Vagina (tissue), 2 donors: ENCODE data around the gene YIF1A. TPM values are rescaled to one million over a fixed set of nuclear protein-coding genes. Genes with fewer than 3 reads are reported as not detected.

Source experiments
- DNase-seq, 2 donors: peaks; one replicate each; pipeline ENCODE4 v3.0.0-alpha.2; 2017; ENCODE audit errors: extremely low spot score in 2 of 2
- H3K27ac ChIP-seq: fragments of 200-600 bp; sonication (generic); one replicate; pipeline ENCODE4 v1.5.1; 2019
- H3K27me3 ChIP-seq: fragments of 200-600 bp; sonication (generic); one replicate; pipeline ENCODE4 v1.5.1; 2019
- H3K36me3 ChIP-seq, 2 donors: fragments of 200-600 bp; sonication (generic); one replicate each; pipeline ENCODE4 v1.5.1; 2017 to 2019
- H3K4me1 ChIP-seq: fragments of 200-600 bp; sonication (generic); one replicate; pipeline ENCODE4 v1.5.1; 2019
- H3K4me3 ChIP-seq, 2 donors: fragments of 200-600 bp; sonication (generic); 1 replicate in 1 of 2; 2 replicates in 1 of 2; pipeline ENCODE4 v1.5.1; 2016 to 2019
- H3K9me3 ChIP-seq: fragments of 200-600 bp; sonication (generic); one replicate; pipeline ENCODE4 v1.5.1; 2019
- POLR2A ChIP-seq, 2 donors: fragments of 450-650 bp; IDR thresholded peaks; one replicate each; pipeline ENCODE4 v1.6.1; 2017; ENCODE audit warnings: antibody characterized with exemption in 2 of 2, mild to moderate bottlenecking in 2 of 2, moderate library complexity in 2 of 2
- POLR2AphosphoS5 ChIP-seq, 2 donors: sonication (generic); formaldehyde crosslinking; IDR thresholded peaks; one replicate each; pipeline ENCODE4 v1.9.0; 2017; ENCODE audit warnings: antibody characterized with exemption in 2 of 2, mild to moderate bottlenecking in 2 of 2, low read depth in 1 of 2; ENCODE audit not compliant: insufficient read depth in 1 of 2
- intact Hi-C: fragments of 100-400 bp; cut with DNase I; formaldehyde crosslinking; loops from one replicate; pipeline ENCODE4 v1.15.1; 2023
- total RNA-seq: library from RNA; depleted of rRNA; stranded (reverse); fragments of >200 nt; gene quantifications from one replicate; pipeline ENCODE4 v1.2.3, GENCODE V29; 2016
- TF ChIP-seq, protein P1 (sequence below), 3 experiments: fragments of 450-650 bp in 2 of 3; fragments of 200-600 bp in 1 of 3; sonication (generic) in 1 of 3; IDR thresholded peaks; one replicate each; pipeline ENCODE4 v1.5.1; 2017 to 2019; ENCODE audit warnings: antibody characterized with exemption in 3 of 3, mild to moderate bottlenecking in 2 of 3, moderate library complexity in 2 of 3

The YIF1A gene
- total RNA-seq, 1 donor from 2014 or later = 130 TPM

DNA sequence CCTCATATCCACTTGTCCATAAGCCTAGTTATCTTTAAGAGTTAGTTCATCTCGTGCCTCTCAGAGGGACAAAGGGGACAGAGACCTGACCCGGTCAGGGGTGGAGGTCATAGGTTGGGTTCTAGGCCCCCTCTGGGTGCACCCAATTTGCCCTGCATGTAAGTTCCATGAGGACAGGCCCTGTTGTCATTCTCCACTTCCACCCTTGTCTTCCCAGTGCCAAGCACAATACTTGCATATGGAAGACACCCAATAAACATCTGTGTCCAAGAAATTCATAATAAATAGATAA, 1.3 kb upstream of the YIF1A start:
- Histone ChIP-seq H3K27ac (no peak overlapping the region), H3K36me3 (no peaks in the 10 kb centered on the region), H3K9me3 (no peaks in the 10 kb centered on the region), H3K4me3 (no peak overlapping the region), H3K27me3 (peaks cover 5% of the 10 kb centered on the region), H3K4me1 (peaks cover 42% of the 10 kb centered on the region)
- TF ChIP-seq POLR2AphosphoS5 (IDR thresholded peaks at IDR 0.05; ENCODE audit: insufficient read depth in 1 of 2, low read depth in 1 of 2) (no peak), POLR2A (IDR thresholded peaks at IDR 0.05) (no peak)
- TF ChIP-seq, protein P1, sequence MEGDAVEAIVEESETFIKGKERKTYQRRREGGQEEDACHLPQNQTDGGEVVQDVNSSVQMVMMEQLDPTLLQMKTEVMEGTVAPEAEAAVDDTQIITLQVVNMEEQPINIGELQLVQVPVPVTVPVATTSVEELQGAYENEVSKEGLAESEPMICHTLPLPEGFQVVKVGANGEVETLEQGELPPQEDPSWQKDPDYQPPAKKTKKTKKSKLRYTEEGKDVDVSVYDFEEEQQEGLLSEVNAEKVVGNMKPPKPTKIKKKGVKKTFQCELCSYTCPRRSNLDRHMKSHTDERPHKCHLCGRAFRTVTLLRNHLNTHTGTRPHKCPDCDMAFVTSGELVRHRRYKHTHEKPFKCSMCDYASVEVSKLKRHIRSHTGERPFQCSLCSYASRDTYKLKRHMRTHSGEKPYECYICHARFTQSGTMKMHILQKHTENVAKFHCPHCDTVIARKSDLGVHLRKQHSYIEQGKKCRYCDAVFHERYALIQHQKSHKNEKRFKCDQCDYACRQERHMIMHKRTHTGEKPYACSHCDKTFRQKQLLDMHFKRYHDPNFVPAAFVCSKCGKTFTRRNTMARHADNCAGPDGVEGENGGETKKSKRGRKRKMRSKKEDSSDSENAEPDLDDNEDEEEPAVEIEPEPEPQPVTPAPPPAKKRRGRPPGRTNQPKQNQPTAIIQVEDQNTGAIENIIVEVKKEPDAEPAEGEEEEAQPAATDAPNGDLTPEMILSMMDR (IDR thresholded peaks at IDR 0.05) = no peak
- intact Hi-C loops = no loop called here
- no peak for DNase-seq

DNA sequence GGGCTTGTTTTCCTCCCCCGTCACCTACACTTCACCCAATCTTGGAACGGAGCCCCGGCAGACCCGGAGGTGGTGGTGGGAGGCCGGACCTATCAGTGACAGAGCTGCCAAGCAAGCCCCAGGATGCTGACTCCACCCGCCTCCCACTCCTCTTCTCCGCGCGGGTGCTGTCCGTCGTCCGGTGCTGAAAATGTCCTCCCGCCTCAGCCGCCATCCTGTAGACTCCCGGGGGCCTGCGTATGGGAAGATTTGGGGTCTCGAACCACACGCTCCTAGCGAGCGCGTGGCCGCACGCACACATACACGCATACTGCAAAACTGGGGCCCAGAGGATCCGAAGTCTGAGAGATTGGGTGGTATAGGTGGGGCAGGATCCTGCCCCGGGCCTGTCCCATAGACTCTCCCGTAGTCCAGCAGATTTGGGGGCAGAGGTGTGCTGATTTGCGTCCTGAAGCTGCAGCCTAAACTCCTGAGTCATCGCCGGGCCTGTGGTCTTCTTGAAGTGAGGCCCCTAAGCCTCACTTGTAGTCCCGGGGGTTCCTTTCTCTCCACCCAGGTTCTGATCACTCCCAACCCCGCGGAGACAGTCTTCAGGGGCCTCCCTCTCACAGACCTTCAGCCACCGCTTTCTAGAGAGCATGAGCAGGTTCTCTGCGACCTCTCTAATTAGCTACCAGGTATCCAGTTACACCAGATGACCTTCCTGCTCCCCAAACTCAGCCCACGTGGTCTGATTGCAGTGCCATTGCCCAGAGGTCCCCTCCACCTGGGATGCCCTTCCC, 796 bp upstream of the YIF1A start:
- Histone ChIP-seq H3K4me3 (peak overlapping the region; percentile 92 to 98), H3K4me1 (peaks cover 42% of the 10 kb centered on the region), H3K27ac (peak overlapping the region; percentile 59), H3K27me3 (peaks cover 5% of the 10 kb centered on the region), H3K9me3 (no peaks in the 10 kb centered on the region), H3K36me3 (no peaks in the 10 kb centered on the region)
- intact Hi-C loops = loop anchor here (10.0 kb wide), 1 partner anchor 65 kb away; no protein-coding TSS in a partner anchor
- DNase-seq = no peak
- TF ChIP-seq, protein P1 (IDR thresholded peaks at IDR 0.05) = no peak

DNA sequence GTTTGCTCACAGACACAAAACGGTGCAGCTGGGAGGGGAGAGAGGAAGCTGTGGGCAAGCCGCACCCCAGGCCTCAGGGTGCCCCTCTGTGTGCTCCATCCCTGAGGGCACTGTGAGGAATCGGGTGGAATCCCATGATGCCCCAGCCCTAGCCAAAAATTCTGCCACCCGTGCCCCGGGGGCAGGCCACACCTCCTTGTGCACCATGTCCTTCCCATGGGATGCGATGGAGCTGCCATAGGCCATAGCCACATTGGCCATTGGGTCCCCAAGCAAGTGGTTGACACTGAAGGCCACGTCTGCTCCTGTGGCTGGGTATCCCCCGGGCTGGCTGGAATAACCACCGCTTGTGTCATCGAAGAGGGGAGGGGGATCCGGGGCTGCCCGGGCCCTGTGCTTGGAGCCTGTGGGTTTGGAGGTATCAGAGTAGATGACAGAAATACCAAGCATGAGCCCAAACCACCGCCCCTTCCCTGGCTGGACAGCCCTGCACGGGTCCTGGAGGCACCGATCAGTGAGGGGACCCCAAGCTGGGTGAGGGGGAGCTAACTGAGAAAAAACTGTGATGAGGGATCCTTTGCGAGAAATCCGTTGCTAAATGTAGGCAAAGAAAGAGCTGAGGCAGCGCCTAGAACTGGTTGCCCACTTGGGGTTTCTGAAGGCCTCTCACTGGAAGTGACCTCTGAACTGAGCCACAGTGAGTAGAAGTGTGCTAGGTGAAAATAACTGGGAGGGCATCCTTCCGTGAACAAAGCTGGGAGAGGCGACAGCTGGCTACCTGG, 863 bp downstream of the YIF1A start:
- Histone ChIP-seq H3K4me1 (peaks cover 42% of the 10 kb centered on the region), H3K36me3 (no peaks in the 10 kb centered on the region), H3K9me3 (no peaks in the 10 kb centered on the region), H3K27ac (peak overlapping the region; percentile 90), H3K27me3 (peaks cover 5% of the 10 kb centered on the region), H3K4me3 (peak overlapping the region; percentile 92 to 98)
- TF ChIP-seq, protein P1 (IDR thresholded peaks at IDR 0.05) = no peak
- TF ChIP-seq POLR2A (IDR thresholded peaks at IDR 0.05) (no peak), POLR2AphosphoS5 (IDR thresholded peaks at IDR 0.05; ENCODE audit: insufficient read depth in 1 of 2, low read depth in 1 of 2) (no peak)
- intact Hi-C loops = loop anchor here (10.0 kb wide), 1 partner anchor 63 kb away; no protein-coding TSS in a partner anchor
- DNase-seq = no peak

DNA sequence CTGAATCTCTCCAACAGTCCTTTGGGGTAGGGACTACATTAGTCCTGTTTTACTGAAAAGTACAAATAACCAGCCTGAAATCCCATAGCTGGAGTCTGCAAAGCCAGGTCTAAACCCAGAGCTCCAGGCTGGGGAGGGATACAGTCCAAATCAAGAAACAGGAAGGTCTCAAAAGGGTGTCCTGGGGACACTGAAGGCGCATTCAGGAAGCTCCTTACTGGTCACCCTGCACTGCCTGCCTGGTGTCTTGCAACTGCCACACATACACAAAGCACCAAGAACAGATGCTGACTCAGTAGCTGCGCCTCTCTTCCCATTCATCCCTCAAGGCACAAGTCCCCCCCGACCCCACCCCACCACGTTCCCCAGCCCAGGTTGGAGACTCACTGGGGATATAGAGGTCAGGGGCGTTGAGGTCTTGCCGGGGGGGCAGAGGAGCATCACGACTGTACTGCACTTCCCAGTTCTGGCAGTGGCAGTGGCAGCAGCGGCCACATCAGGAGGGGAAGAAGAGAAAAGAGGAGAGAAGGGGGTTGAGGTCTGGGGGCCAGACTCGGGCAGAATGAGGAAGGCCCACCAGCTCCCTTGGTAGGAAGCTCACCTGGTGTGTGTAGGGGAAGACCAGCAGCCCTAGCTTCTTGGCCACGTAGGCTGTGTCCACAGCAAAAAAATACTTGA, 1.6 kb downstream of the YIF1A start:
- Histone ChIP-seq H3K9me3 (no peaks in the 10 kb centered on the region), H3K36me3 (no peaks in the 10 kb centered on the region), H3K27ac (no peak overlapping the region), H3K4me1 (peaks cover 47% of the 10 kb centered on the region), H3K27me3 (no peaks in the 10 kb centered on the region), H3K4me3 (no peak overlapping the region)
- DNase-seq = no peak
- TF ChIP-seq POLR2AphosphoS5 (IDR thresholded peaks at IDR 0.05; ENCODE audit: insufficient read depth in 1 of 2, low read depth in 1 of 2) = no peak
- TF ChIP-seq POLR2A (IDR thresholded peaks at IDR 0.05) = no peak
- TF ChIP-seq, protein P1 (IDR thresholded peaks at IDR 0.05) = no peak
- intact Hi-C loops = loop anchor here (10.0 kb wide), 1 partner anchor 63 kb away; no protein-coding TSS in a partner anchor
